Endothelial cell of umbilical vein (primary cell): ENCODE measurements around the gene OTOGL. TPM values are rescaled to one million over a fixed set of nuclear protein-coding genes. Genes with fewer than 3 reads are reported as not detected.

ENCODE experiments used
- BruUV-seq: library from RNA; stranded (reverse); fragments of 400-500 nt; replicated peaks from 2 replicates; lab custom pipeline; 2021; lab: Mats Ljungman, UMichigan
- CTCF ChIA-PET: fragments of 300-600, 350-600 bp; sonication (Branson Sonifier 250); formaldehyde crosslinking; loops from one replicate; lab custom pipeline; 2021; ENCODE audit warnings: antibody characterized with exemption, inconsistent platforms; lab: Charles Lee
- POLR2A ChIA-PET: fragments of 300-600, 350-600 bp; sonication (Branson Sonifier 250); formaldehyde crosslinking; loops from one replicate; lab custom pipeline; 2021; ENCODE audit warnings: antibody characterized with exemption, inconsistent platforms; lab: Charles Lee
- DNase-seq: peaks from one replicate; pipeline ENCODE4 v3.0.0-alpha.2; 2011; ENCODE audit warnings: low read depth, low spot score
- FAIRE-seq: peaks from 2 replicates; lab custom pipeline; 2011; peaks lifted over from hg19 to GRCh38; lab: Jason Lieb, UNC
- H2AFZ ChIP-seq: 2 replicates; pipeline ENCODE4 v1.6.0; 2012; ENCODE audit warnings: low read depth, low read length, control low read depth, inconsistent platforms
- H3K27ac ChIP-seq: 2 replicates; pipeline ENCODE4 v1.5.1; 2011; ENCODE audit warnings: low read depth, mild to moderate bottlenecking, control low read depth, low read length, moderate library complexity; ENCODE audit not compliant: insufficient read depth
- H3K27me3 ChIP-seq, 2 experiments: 2 replicates each; pipeline versions ENCODE4 v1.6.0 to v1.6.1; 2011; ENCODE audit warnings: low read length in 2 of 2, mixed read lengths in 1 of 2; ENCODE audit not compliant: control insufficient read depth in 2 of 2, insufficient read depth in 2 of 2
- H3K36me3 ChIP-seq, 2 experiments: 2 replicates in 1 of 2; 3 replicates in 1 of 2; pipeline ENCODE4 v1.5.1; 2011; ENCODE audit warnings: low read length in 2 of 2, mild to moderate bottlenecking in 1 of 2, moderate library complexity in 1 of 2; ENCODE audit not compliant: control insufficient read depth in 2 of 2, insufficient read depth in 2 of 2; ENCODE audit errors: extremely low read depth in 1 of 2
- H3K4me1 ChIP-seq: 3 replicates; pipeline ENCODE4 v1.5.1; 2011; ENCODE audit warnings: mild to moderate bottlenecking, low read length; ENCODE audit not compliant: control insufficient read depth, insufficient read depth; ENCODE audit errors: extremely low read depth
- H3K4me2 ChIP-seq: 2 replicates; pipeline ENCODE4 v1.6.1; 2011; ENCODE audit warnings: low read length, control low read depth, mixed read lengths; ENCODE audit not compliant: insufficient read depth
- H3K4me3 ChIP-seq, 3 experiments: fragments of 200-600 bp in 1 of 3; sonication (generic), shearing (Covaris generic) in 1 of 3; replicated peaks in 1 of 3; 2 replicates each; pipeline ENCODE4 v1.5.1; 2011 to 2016; ENCODE audit warnings: control low read depth in 3 of 3, low read length in 3 of 3, mild to moderate bottlenecking in 2 of 3, inconsistent platforms in 1 of 3, low read depth in 1 of 3, moderate library complexity in 1 of 3; ENCODE audit not compliant: insufficient read depth in 1 of 3
- H3K79me2 ChIP-seq: 2 replicates; pipeline ENCODE4 v1.6.0; 2012; ENCODE audit warnings: low read length, inconsistent platforms; ENCODE audit not compliant: control insufficient read depth, insufficient read depth
- H3K9ac ChIP-seq: replicated peaks from 2 replicates; pipeline ENCODE3; 2011; ENCODE audit warnings: low read length, control low read depth; ENCODE audit not compliant: insufficient read depth; ENCODE audit errors: extremely low read depth
- H3K9me1 ChIP-seq: replicated peaks from 3 replicates; pipeline ENCODE4 v1.6.0; 2011; ENCODE audit warnings: mild to moderate bottlenecking, low read length; ENCODE audit not compliant: control insufficient read depth, insufficient read depth; ENCODE audit errors: extremely low read depth
- H3K9me3 ChIP-seq: replicated peaks from 2 replicates; pipeline ENCODE4 v1.5.1; 2012; ENCODE audit warnings: low read length, inconsistent platforms; ENCODE audit not compliant: control insufficient read depth, insufficient read depth
- H4K20me1 ChIP-seq: replicated peaks from 2 replicates; pipeline ENCODE3; 2011; ENCODE audit warnings: mild to moderate bottlenecking, low read length; ENCODE audit not compliant: control insufficient read depth, insufficient read depth; ENCODE audit errors: extremely low read depth
- EZH2 ChIP-seq: IDR thresholded peaks from 2 replicates; pipeline ENCODE4 v1.6.1; 2012; ENCODE audit warnings: borderline replicate concordance, low read depth, mild to moderate bottlenecking, moderate library complexity, low read length, inconsistent platforms; ENCODE audit not compliant: severe bottlenecking
- FOS ChIP-seq: IDR thresholded peaks from 2 replicates; pipeline ENCODE4 v1.6.1; 2011; ENCODE audit warnings: mild to moderate bottlenecking, low read length, moderate library complexity, borderline replicate concordance; ENCODE audit not compliant: insufficient read depth
- GATA2 ChIP-seq: IDR thresholded peaks from 2 replicates; pipeline ENCODE4 v1.7.0; 2011; ENCODE audit warnings: low read depth, mild to moderate bottlenecking, moderate library complexity, mixed read lengths, low read length; ENCODE audit not compliant: insufficient read length, insufficient read depth
- JUN ChIP-seq: IDR thresholded peaks from 2 replicates; pipeline ENCODE4 v1.6.1; 2011; ENCODE audit warnings: borderline replicate concordance, low read depth; ENCODE audit not compliant: insufficient read length, insufficient read depth
- MAX ChIP-seq: IDR thresholded peaks from 2 replicates; pipeline ENCODE4 v1.6.1; 2011; ENCODE audit not compliant: insufficient read depth, insufficient read length
- MYC ChIP-seq: IDR thresholded peaks from one replicate; pipeline ENCODE4 v1.6.1; 2011; ENCODE audit warnings: mild to moderate bottlenecking, low read depth, low read length
- POLR2A ChIP-seq: IDR thresholded peaks from 2 replicates; pipeline ENCODE4 v1.6.1; 2012; ENCODE audit warnings: low read depth, mild to moderate bottlenecking, control low read depth, low read length
- POLR2AphosphoS5 ChIP-seq: IDR thresholded peaks from 2 replicates; pipeline ENCODE4 v1.6.1; 2012; ENCODE audit warnings: low read depth, mild to moderate bottlenecking, control low read depth, low read length, moderate library complexity; ENCODE audit not compliant: insufficient read depth
- dilution Hi-C: fragments of 300-500 bp; cut with MboI; formaldehyde crosslinking; loops from one replicate; pipeline ENCODE4 v1.15.0; 2019; ENCODE audit warnings: low sequenced_read_pairs; ENCODE audit not compliant: extremely low pct_ligation_motif_present
- intact Hi-C: fragments of 100-400 bp; cut with micrococcal nuclease; formaldehyde crosslinking; loops from one replicate; pipeline ENCODE4 v1.10.0; 2022
- polyA plus RNA-seq, 4 experiments: library from polyadenylated mRNA; depleted of rRNA in 3 of 4; stranded (reverse) in 3 of 4; unstranded in 1 of 4; fragments of >200 nt; gene quantifications; 2 replicates each; pipeline versions ENCODE4 v1.2.1 to v1.2.3, GENCODE V29; 2011 to 2012; ENCODE audit warnings: missing spikeins in 1 of 4
- total RNA-seq: library from RNA; stranded (reverse); gene quantifications from 2 replicates; pipeline ENCODE4 v1.2.3, GENCODE V29; 2021

Gene OTOGL
- total and polyA plus RNA-seq, 2 donors (not counting 3 experiments of a cell fraction or from before 2014, with no cell fraction given): 1.4 to 2.0 TPM

GRCh38 chr12:80234667-80235066 lies 135.3 kb downstream of the OTOGL start:
- dilution Hi-C loops (no loop called here), intact Hi-C loops (no loop called here)
- TF ChIP-seq POLR2AphosphoS5 (no peak), GATA2 (no peak)
- DNase-seq (no peak), FAIRE-seq (no peak)
- ChIA-PET CTCF (interaction anchor here (2.9 kb wide), 1 partner anchor 39 kb away, joined by 11 read pairs; no protein-coding TSS in a partner anchor), POLR2A (no interaction called here)
- no peaks in the 10 kb centered on the region for H3K9me1 ChIP-seq
- H3K79me2 ChIP-seq: no peaks in the 10 kb centered on the region
- no TSS peak for BruUV-seq
- peaks cover 4% of the 10 kb centered on the region for H3K4me1 ChIP-seq
- H3K36me3 ChIP-seq: no peaks in the 10 kb centered on the region
- H3K27me3 ChIP-seq: no peaks in the 10 kb centered on the region
- H3K9me3 ChIP-seq: no peaks in the 10 kb centered on the region
- no peak overlapping the region for H3K27ac ChIP-seq
- H3K4me3 ChIP-seq: no peak overlapping the region
- H4K20me1 ChIP-seq: no peaks in the 10 kb centered on the region
- no peak overlapping the region for H2AFZ ChIP-seq
- no peak overlapping the region for H3K9ac ChIP-seq
- no peak overlapping the region for H3K4me2 ChIP-seq

- H3K27me3 ChIP-seq: no peaks in the 10 kb centered on the region
- BruUV-seq: no TSS peak
- H3K79me2 ChIP-seq: no peaks in the 10 kb centered on the region
- H2AFZ ChIP-seq: no peak overlapping the region
- H3K4me2 ChIP-seq: no peak overlapping the region
- dilution Hi-C loops (no loop called here), intact Hi-C loops (no loop called here)
- no peak for TF ChIP-seq MAX
- TF ChIP-seq POLR2A: no peak
- TF ChIP-seq EZH2: no peak
- TF ChIP-seq FOS: no peak
- no peak for TF ChIP-seq GATA2
- TF ChIP-seq POLR2AphosphoS5: no peak
- no peak for TF ChIP-seq MYC
- no peak for TF ChIP-seq JUN
- POLR2A ChIA-PET: no interaction called here
- FAIRE-seq (no peak), DNase-seq (no peak)
- H3K4me1 ChIP-seq: peaks cover 2% of the 10 kb centered on the region
- CTCF ChIA-PET: interaction anchor here (1.1 to 2.9 kb wide), 3 partner anchors 16 to 41 kb away, joined by 3 to 11 read pairs (median 3); no protein-coding TSS in a partner anchor
- no peaks in the 10 kb centered on the region for H3K9me1 ChIP-seq
- no peaks in the 10 kb centered on the region for H3K36me3 ChIP-seq
- H3K9ac ChIP-seq: no peak overlapping the region
- no peaks in the 10 kb centered on the region for H3K9me3 ChIP-seq
- no peak overlapping the region for H3K27ac ChIP-seq
- no peaks in the 10 kb centered on the region for H4K20me1 ChIP-seq
- H3K4me3 ChIP-seq: no peak overlapping the region
Measured at GRCh38 chr12:80235944-80236343, 136.6 kb downstream of the OTOGL start.
